GM12873 (cell line): ENCODE data around the gene GNLY.

ENCODE experiments used
- TF ChIP-seq, protein P1 (sequence below): IDR thresholded peaks from 2 replicates; pipeline ENCODE4 v1.5.1; 2012; ENCODE audit warnings: low read depth, mild to moderate bottlenecking, moderate library complexity, low read length, control low read depth; ENCODE audit not compliant: insufficient read depth; ENCODE audit errors: missing control alignments

Gene GNLY

DNA sequence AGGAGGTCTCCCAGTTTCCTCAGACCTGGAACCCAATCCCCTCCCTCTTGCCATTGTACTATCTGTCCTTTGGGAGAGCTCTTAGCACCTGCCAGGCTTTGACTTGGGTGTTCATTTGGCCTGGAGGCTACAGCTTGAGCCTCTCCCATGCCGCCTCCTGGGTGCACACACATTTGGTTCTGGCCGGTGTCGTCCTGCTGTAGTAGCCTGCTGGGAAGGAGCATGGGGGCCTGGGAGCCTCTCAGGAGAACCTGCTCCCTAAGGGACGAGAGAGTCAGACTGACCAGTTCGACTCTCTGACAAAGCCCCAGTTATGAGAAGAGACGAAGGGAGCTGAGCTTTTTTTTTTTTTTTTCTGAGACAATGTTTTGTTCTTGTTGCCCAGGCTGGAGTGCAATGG, 18.7 kb upstream of the GNLY start:
- TF ChIP-seq, protein P1, sequence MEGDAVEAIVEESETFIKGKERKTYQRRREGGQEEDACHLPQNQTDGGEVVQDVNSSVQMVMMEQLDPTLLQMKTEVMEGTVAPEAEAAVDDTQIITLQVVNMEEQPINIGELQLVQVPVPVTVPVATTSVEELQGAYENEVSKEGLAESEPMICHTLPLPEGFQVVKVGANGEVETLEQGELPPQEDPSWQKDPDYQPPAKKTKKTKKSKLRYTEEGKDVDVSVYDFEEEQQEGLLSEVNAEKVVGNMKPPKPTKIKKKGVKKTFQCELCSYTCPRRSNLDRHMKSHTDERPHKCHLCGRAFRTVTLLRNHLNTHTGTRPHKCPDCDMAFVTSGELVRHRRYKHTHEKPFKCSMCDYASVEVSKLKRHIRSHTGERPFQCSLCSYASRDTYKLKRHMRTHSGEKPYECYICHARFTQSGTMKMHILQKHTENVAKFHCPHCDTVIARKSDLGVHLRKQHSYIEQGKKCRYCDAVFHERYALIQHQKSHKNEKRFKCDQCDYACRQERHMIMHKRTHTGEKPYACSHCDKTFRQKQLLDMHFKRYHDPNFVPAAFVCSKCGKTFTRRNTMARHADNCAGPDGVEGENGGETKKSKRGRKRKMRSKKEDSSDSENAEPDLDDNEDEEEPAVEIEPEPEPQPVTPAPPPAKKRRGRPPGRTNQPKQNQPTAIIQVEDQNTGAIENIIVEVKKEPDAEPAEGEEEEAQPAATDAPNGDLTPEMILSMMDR: no peak

DNA sequence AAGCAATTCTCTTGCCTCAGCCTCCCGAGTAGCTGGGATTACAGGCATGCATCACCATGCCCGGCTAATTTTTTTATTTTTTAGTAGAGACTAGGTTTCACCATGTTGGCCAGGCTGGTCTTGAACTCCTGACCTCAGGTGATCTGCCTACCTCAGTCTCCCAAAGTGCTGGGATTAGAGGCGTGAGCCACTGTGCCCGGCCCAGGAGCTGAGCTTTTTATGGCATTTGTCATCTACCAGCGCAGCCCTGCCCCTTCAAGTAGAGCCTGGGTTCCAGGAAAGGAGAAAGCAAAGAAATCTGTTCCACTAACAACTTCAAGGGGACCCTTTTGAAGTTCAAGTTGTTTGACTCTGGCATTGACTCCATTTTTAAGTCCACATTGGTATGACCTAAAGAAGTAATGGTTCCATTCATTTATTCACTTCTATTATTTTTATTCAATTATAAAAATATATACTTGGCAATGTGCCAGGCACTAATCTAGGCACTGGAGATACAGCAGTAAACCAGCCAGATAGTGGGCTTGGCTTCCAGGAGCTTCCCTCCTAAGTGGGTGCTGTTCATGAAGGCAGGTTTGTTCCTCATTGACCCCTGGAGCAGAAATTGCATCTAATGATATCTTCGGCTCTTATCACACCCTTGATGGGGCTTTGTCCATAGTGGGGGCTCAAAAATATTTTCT, 18.2 kb upstream of the GNLY start:
- TF ChIP-seq, protein P1: no peak

DNA sequence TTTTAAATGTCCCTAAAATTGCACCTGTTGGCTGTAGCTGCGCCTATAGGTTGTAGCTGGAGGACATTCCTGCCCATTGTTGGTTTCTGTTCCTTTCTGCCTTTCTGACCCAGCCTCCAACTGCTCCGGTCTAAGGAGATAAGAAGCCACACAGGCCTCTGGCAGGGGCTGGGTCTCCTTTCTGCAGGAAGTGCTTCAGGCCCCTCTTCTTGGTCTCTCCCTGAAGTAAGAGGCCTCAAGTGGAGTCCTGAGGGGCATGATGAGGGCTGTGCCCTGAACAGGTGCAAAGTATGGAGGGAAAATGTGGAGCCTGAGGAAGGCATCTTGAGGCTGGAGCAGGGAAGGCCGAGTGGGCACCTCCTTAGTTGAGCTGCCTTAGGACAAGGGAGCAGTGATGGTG, 15.8 kb upstream of the GNLY start:
- TF ChIP-seq, protein P1: no peak

DNA sequence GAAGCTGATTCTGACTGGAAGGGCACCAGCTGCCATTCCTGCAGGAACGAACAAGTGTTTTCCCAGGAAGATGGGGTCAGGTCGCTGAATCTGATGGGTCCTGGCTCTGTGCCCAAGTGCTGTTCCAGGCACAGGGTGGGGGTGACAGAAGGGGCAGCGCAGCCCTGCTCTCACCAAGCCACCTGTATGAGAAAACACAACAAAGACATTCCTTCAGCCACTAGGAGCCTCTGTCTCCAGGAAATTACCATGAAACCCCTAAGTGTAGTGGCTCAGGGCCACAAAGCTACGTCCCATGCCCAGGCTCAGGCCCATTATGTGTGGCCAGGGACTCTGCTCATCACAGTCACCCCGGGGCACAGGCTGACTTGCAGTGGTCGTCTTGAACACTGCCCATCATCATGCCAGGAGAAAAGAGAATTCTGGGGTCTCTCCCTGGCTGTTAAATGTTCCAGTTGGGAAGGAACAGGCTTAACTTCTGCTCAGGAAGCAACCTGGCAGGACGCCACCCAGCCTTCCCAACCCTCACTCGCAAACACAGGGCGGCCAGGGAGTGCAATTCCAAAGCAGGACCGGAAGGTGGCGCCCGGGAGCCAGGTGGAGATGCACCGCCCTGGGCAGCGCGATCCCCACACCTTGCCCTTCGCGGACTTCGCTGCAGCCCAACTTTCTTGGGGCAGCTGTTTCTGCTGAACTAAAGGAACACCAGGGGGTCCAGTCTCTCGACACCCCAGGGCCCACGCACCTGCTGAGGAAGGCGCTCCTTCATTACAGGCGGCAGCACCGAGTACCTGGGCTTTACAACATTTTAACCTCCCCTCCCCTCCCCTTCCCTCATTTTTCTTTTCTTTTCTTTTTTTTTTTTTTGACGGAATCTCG, 15.1 kb upstream of the GNLY start:
- TF ChIP-seq, protein P1: peak; percentile 99

DNA sequence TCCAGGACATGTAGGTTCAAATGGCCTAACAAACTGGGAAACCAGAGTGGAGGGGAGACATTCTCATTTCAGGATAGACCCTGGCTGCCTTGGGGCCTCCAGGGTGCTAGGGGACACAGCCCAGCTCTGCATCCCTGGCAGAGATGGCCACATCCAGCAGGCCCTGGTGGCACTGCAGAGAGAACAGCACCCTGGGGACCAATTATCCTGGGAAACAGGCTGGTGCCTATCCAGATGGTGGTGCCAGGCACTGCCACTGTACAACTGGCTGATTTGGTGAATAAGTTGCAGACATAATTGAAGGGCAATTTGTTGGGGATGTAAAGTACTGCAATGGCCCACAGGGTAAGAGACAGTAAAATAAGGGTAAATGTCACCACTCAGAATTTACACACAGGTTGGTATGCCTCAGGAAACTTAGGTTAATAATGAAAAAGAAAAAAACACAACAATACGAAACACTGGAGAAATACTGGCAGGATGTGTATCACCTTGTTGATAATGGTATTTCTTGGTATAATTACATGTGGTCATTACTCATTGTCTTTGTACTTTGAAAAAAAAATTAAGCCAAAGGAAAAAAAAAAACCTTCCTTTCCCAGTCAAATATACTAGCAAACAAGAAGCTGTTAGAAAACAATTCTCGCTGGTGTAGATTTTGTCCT, 13.3 kb upstream of the GNLY start:
- TF ChIP-seq, protein P1: no peak

DNA sequence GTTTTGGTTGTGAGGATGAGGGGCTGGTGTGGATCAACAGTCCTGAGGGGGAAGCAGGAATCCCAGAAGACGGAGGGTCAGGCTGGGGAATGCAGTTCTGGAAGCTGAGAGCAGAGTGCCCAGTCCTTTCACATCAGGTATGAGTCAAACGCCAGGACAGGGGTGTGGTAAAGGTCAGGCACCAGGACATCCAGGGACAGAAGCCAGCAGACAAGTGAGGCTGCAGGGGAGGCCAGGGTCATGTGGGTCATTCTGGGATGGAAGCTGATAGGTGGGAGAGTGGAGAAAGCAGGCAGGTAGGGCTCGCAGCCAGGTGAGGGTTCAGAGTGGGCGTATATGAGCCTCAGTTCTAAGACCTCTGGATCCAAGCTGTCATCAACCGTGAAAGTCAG, 12.8 kb upstream of the GNLY start:
- TF ChIP-seq, protein P1: no peak

DNA sequence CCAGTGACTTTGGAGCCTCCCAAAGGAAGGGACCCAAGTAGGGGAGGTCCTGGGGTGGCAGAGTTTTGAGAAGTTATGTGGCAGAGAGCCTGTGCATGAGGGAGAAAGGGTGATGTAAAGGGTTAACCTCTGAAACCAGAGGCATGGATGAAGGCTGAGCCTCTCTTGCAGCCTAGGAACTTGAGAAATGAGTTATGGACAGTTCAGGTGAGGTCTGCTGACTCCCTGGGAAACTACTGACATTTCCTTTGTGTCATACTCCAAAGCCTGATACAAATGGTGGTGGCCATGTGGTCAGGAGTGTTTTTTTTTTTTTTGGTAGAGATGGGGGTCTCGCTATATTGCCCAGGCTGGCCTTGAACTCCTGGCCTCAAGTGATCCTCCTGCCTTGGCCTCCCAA, 12.4 kb upstream of the GNLY start:
- TF ChIP-seq, protein P1: no peak
